LNCaP clone FGC (cell line): ENCODE data around the gene FBXL12.

Experiments used
- DNase-seq: peaks from one replicate; pipeline ENCODE4 v3.0.0-alpha.2; 2011; ENCODE audit warnings: low read depth
- H3K4me3 ChIP-seq: 2 replicates; pipeline ENCODE4 v1.5.1; 2011; ENCODE audit warnings: mild to moderate bottlenecking, low read depth, low read length, control low read depth
- TF ChIP-seq, protein P1 (sequence below): IDR thresholded peaks from 2 replicates; pipeline ENCODE4 v1.5.1; 2012; ENCODE audit warnings: mild to moderate bottlenecking; ENCODE audit not compliant: control insufficient read depth, insufficient read depth; ENCODE audit errors: extremely low read depth

The FBXL12 gene

DNA sequence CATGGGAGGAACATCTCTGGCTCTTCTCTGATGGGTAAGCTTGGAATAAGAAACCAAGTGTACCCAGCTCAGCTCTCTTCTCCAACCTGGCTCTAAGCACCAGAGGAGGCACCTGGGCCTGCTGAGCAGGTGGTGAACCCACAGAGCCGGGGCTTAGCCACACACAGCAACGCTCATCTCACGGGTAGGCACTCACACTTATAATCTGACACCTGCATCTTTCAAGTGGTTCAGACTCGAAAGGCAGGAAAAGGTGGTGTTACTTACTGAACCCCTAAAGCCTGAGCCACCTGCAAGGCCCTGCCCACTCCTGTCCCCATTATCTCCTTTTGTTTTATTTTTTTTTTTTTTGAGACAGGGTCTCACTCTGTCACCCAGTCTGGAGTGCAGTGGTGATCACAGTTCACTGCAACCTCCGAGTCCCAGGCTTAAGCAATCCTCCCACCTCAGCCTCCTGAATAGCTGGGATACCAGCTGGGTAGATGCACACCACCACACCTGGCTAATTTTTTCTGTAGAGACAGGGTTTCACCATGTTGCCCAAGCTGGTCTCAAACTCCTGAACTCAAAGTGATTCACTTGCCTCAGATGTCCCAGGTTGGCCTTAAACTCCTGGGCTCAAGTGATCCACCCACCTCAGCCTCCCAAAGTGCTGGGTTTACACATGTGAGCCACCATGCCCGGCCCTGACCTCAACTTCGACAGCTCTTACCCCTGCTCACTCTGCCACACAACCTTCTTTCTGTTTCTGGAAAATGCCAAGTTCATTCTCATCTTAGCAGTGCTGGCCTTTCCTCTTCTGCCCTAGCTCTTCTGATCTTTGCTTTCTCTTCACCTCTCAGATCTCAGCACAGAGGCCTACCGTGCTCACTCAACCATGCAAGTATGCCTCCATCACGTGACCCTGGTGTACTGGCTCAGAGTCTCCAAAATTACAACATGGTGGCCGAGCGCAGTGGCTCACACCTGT lies 9.7 kb downstream of the FBXL12 start:
- TF ChIP-seq, protein P1, sequence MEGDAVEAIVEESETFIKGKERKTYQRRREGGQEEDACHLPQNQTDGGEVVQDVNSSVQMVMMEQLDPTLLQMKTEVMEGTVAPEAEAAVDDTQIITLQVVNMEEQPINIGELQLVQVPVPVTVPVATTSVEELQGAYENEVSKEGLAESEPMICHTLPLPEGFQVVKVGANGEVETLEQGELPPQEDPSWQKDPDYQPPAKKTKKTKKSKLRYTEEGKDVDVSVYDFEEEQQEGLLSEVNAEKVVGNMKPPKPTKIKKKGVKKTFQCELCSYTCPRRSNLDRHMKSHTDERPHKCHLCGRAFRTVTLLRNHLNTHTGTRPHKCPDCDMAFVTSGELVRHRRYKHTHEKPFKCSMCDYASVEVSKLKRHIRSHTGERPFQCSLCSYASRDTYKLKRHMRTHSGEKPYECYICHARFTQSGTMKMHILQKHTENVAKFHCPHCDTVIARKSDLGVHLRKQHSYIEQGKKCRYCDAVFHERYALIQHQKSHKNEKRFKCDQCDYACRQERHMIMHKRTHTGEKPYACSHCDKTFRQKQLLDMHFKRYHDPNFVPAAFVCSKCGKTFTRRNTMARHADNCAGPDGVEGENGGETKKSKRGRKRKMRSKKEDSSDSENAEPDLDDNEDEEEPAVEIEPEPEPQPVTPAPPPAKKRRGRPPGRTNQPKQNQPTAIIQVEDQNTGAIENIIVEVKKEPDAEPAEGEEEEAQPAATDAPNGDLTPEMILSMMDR: no peak
- no peak overlapping the region for H3K4me3 ChIP-seq
- DNase-seq: no peak

DNA sequence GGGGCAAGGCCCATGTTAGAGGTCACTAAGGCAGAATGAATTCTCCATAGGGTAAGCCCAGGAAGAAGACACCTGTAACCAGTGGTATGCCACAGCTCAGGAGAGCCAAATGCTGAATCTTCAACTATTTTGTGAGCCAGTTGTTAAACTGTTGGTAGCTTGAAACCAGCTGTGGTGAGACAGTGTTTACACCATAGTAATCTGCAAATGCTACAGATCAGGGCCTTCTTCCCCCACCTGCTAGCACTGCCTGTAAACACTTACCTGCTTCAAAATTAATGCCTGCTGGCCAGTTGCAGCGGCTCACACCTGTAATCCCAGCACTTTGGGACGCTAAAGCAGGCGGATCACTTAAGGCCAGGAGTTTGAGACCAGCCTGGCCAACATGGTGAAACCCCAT lies 12.1 kb downstream of the FBXL12 start:
- TF ChIP-seq, protein P1: no peak
- no peak for DNase-seq
- H3K4me3 ChIP-seq: no peak overlapping the region

DNA sequence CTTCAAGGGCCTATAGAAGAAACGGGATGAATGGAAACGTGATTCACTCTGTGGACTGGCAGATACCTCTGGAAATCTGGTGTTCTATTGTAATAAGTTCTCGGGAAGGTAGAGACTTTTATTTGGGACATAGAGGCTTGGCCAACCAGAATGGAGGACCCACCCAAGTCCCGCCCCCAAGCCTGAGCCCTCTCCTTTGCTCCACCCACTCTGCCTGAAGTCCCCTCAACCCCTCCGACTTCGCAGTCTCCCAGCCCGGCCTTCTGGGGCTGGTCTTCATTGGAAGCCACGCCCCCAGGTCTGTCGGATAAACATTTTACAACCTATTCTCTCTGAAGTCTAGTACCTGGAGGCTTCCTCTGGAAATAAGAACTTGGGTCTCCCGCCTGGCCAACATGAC lies 16.9 kb downstream of the FBXL12 start:
- DNase-seq: no peak
- TF ChIP-seq, protein P1: no peak
- H3K4me3 ChIP-seq: no peak overlapping the region

DNA sequence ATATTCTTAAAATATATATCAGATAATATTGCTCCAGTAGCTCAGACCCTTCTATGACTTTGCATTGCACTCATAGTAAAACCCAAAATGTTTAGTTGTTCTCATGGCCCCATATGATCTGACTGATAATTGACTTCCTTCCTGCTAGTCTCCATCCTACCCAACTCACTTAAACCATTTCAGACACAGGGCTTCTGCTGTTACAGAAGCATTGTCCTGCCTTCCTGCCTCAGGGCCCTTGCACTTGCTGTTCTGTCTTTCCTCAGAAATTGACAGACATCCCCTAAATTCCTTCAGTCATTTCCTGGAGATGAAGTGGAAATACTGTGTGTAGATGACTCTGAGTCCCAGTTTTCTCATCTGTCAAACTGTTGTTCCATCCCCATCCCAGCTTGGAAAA lies 19.7 kb downstream of the FBXL12 start:
- H3K4me3 ChIP-seq: no peak overlapping the region
- TF ChIP-seq, protein P1: no peak
- DNase-seq: no peak

DNA sequence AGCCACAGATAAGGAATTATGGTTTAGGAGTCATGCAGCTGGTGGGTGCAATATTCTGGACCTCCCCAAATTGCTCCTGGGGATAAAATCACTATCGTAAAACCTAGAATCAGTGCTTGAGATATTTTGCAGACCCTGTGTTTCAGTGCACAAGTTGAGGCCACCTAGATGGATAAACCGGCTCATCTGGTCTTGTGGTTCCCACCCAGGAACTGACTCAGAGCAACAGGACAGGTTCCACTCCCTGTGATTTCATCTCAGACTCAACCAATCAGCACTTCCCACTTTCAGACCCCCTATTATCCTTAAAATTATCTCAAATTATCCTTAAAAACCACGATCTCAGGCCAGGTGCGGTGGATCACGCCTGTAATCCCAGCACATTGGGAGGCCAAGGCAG lies 21.0 kb downstream of the FBXL12 start:
- DNase-seq: no peak
- no peak overlapping the region for H3K4me3 ChIP-seq
- TF ChIP-seq, protein P1: no peak

DNA sequence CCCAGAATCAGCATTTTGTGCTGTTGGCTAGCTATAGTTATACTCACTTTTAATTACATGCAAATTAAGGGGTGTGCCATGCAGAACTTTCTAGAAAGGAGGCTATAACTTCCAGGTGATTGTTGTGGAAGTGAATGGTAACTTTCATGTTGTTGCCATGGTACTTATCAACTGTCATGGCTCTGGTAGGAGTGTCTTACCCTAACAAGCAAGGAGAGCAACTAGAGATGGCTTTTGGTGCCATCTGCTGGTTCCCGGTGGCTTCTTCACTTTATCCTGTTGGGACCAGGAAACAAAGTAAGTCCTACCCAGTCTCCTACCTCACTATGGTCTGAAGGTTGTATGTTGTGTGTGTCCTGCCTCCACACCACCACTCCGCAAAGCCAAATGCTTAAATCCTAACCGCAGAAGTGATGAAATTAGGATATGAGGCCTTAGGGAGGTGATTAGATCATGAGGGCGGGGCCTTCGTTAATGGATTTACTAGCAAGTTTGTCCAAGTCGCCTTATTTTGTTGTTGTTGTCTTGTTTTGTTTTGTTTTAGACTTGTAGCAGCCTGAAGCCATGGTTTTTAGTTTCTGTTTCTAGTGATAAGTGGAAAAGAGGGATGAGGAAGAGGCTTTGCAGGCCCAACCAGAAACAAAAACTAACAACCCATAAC lies 22.6 kb downstream of the FBXL12 start:
- TF ChIP-seq, protein P1: peak; percentile 87
- peak; percentile 93 for DNase-seq

More for the DNA sequence above, 22.6 kb downstream of the FBXL12 start:
- H3K4me3 ChIP-seq: no peak overlapping the region
